Hematopoietic multipotent progenitor cell treated with erythropoietin and hydrocortisone succinate and interleukin-3 and kit ligand, for 17 days (in vitro differentiated cells): ENCODE results near the gene OTUB1.
"Not testable (repeated sequence)": the region's sequence is repeated elsewhere in the genome, so short reads cannot be mapped to it uniquely, and the experiment has no call there.

Source experiments
- DNase-seq: peaks from one replicate; pipeline ENCODE4 v3.0.0-alpha.2; 2015; ENCODE audit warnings: low spot score

The OTUB1 gene

GRCh38 chr11:64047373-64047772 is 61.1 kb downstream of the OTUB1 start:
- not testable (repeated sequence) for DNase-seq
